ENCODE results near the gene DLST.

Gene DLST

GRCh38 chr14:74861734-74862090 is 20.0 kb upstream of the DLST start:
- DNase-seq, result no peak

- DNase-seq, result peak; percentile 18
These were observed 18.4 kb upstream of the DLST start for GRCh38 chr14:74863274-74863673.

- no peak for DNase-seq
These were observed 17.5 kb upstream of the DLST start for GRCh38 chr14:74864198-74864597.

GRCh38 chr14:74865156-74865555 is 16.6 kb upstream of the DLST start:
- DNase-seq, result no peak

GRCh38 chr14:74866708-74867389 is 14.9 kb upstream of the DLST start:
- DNase-seq, result no peak

- DNase-seq, result peak; percentile 23
These were observed 14.0 kb upstream of the DLST start for GRCh38 chr14:74867673-74868072.

- DNase-seq, result no peak
These were observed 13.0 kb upstream of the DLST start for GRCh38 chr14:74868739-74869138.

GRCh38 chr14:74871819-74872218 is 9.9 kb upstream of the DLST start:
- DNase-seq, result no peak

- DNase-seq, result no peak
These were observed 6.5 kb upstream of the DLST start for GRCh38 chr14:74875204-74875603.

- DNase-seq, result no peak
These were observed 5.5 kb upstream of the DLST start, which contains the start of gene PROX2 for GRCh38 chr14:74875941-74876913. TSS of gene PROX2 (minus strand) at chr14:74876145. CDS start at chr14:74863834, 12,311 bp downstream.

- DNase-seq, result no peak
These were observed 2.1 kb upstream of the DLST start for GRCh38 chr14:74879427-74880182.

- DNase-seq, result peak; percentile 55
These were observed 596 bp downstream of the DLST start for GRCh38 chr14:74882103-74882920.

- no peak for DNase-seq
These were observed 4.3 kb downstream of the DLST start for GRCh38 chr14:74886001-74886400.

- DNase-seq, result no peak
These were observed 6.7 kb downstream of the DLST start for GRCh38 chr14:74888164-74889158.

- no peak for DNase-seq
These were observed 8.5 kb downstream of the DLST start for GRCh38 chr14:74890262-74890661.

- no peak for DNase-seq
These were observed 10.2 kb downstream of the DLST start for GRCh38 chr14:74891870-74892269.

- no peak for DNase-seq
These were observed 11.0 kb downstream of the DLST start for GRCh38 chr14:74892745-74893144.

GRCh38 chr14:74893614-74894091 is 11.9 kb downstream of the DLST start:
- no peak for DNase-seq

- DNase-seq, result no peak
These were observed 14.7 kb downstream of the DLST start for GRCh38 chr14:74896400-74896799.

GRCh38 chr14:74897642-74898041 is 15.9 kb downstream of the DLST start:
- DNase-seq, result no peak

GRCh38 chr14:74898083-74898482 is 16.4 kb downstream of the DLST start:
- DNase-seq, result no peak

Measured in CD4-positive, alpha-beta T cell treated with Interleukin-15 for 1 hour (primary cell).